Astrocyte (in vitro differentiated cells and primary cell): ENCODE results near the gene SND1. TPM values are rescaled to one million over a fixed set of nuclear protein-coding genes. Genes with fewer than 3 reads are reported as not detected.

Experiments used
- DNase-seq: peaks from one replicate; pipeline ENCODE4 v3.0.0-alpha.2; 2010; ENCODE audit warnings: low read depth
- FAIRE-seq: peaks from 2 replicates; lab custom pipeline; 2011; peaks lifted over from hg19 to GRCh38; lab: Jason Lieb, UNC
- H2AFZ ChIP-seq: 2 replicates; pipeline ENCODE4 v1.6.0; 2012; ENCODE audit warnings: low read depth, low read length, inconsistent platforms
- H3K27ac ChIP-seq: 2 replicates; pipeline ENCODE4 v1.5.1; 2011; ENCODE audit warnings: low read depth, low read length, inconsistent platforms
- H3K27me3 ChIP-seq: 2 replicates; pipeline ENCODE4 v1.6.0; 2011; ENCODE audit warnings: low read length, inconsistent platforms; ENCODE audit not compliant: insufficient read depth
- H3K36me3 ChIP-seq: 2 replicates; pipeline ENCODE4 v1.5.1; 2011; ENCODE audit warnings: low read length, inconsistent platforms; ENCODE audit not compliant: insufficient read depth
- H3K4me1 ChIP-seq: 2 replicates; pipeline ENCODE4 v1.5.1; 2011; ENCODE audit warnings: low read length, inconsistent platforms; ENCODE audit not compliant: insufficient read depth
- H3K4me2 ChIP-seq: 2 replicates; pipeline ENCODE4 v1.6.0; 2012; ENCODE audit warnings: low read length, inconsistent platforms
- H3K4me3 ChIP-seq: 2 replicates; pipeline ENCODE4 v1.5.1; 2011; ENCODE audit warnings: low read depth, mild to moderate bottlenecking, low read length, inconsistent platforms; ENCODE audit not compliant: insufficient read depth
- H3K79me2 ChIP-seq: 2 replicates; pipeline ENCODE4 v1.6.0; 2012; ENCODE audit warnings: mild to moderate bottlenecking, low read length, inconsistent platforms; ENCODE audit not compliant: insufficient read depth
- H3K9ac ChIP-seq: 2 replicates; pipeline ENCODE4 v1.6.0; 2012; ENCODE audit warnings: mild to moderate bottlenecking, low read length, inconsistent platforms
- H3K9me3 ChIP-seq: 2 replicates; pipeline ENCODE4 v1.5.1; 2012; ENCODE audit warnings: low read depth, mild to moderate bottlenecking, low read length, inconsistent platforms; ENCODE audit not compliant: insufficient read depth
- H4K20me1 ChIP-seq: 2 replicates; pipeline ENCODE4 v1.6.0; 2012; ENCODE audit warnings: low read length, inconsistent platforms; ENCODE audit not compliant: insufficient read depth
- H3K27ac Mint-ChIP-seq: one replicate; pipeline ENCODE4 v1.8.0; 2021; ENCODE audit warnings: mild to moderate bottlenecking, mixed read lengths; ENCODE audit not compliant: unreplicated experiment
- H3K27me3 Mint-ChIP-seq: one replicate; pipeline ENCODE4 v1.8.0; 2021; ENCODE audit warnings: low read depth, mixed read lengths; ENCODE audit not compliant: unreplicated experiment
- H3K36me3 Mint-ChIP-seq: one replicate; pipeline ENCODE4 v1.8.0; 2021; ENCODE audit warnings: low read depth, mixed read lengths; ENCODE audit not compliant: unreplicated experiment
- H3K4me1 Mint-ChIP-seq: one replicate; pipeline ENCODE4 v1.8.0; 2021; ENCODE audit warnings: low read depth, mixed read lengths; ENCODE audit not compliant: unreplicated experiment
- H3K4me3 Mint-ChIP-seq: one replicate; pipeline ENCODE4 v1.8.0; 2021; ENCODE audit warnings: mild to moderate bottlenecking, moderate library complexity, mixed read lengths; ENCODE audit not compliant: unreplicated experiment
- H3K9me3 Mint-ChIP-seq: one replicate; pipeline ENCODE4 v1.8.0; 2021; ENCODE audit warnings: mild to moderate bottlenecking, mixed read lengths; ENCODE audit not compliant: unreplicated experiment
- CTCF ChIP-seq: IDR thresholded peaks from 2 replicates; pipeline ENCODE4 v1.5.1; 2011; ENCODE audit warnings: low read depth, mild to moderate bottlenecking, inconsistent platforms, low read length, moderate library complexity; ENCODE audit not compliant: insufficient read depth
- EZH2 ChIP-seq: IDR thresholded peaks from 2 replicates; pipeline ENCODE4 v1.6.1; 2012; ENCODE audit warnings: mild to moderate bottlenecking, low read length, inconsistent platforms; ENCODE audit not compliant: insufficient read depth
- total RNA-seq: library from RNA; stranded (reverse); gene quantifications from 2 replicates; pipeline ENCODE4 v1.2.1, GENCODE V29; 2021

Gene SND1
- total RNA-seq, 1 donor from 2014 or later = 267 TPM

- H3K4me2 ChIP-seq = no peak overlapping the region
- H3K27me3 ChIP-seq = peaks cover 4% of the 10 kb centered on the region
- peaks cover 8% of the 10 kb centered on the region for H3K4me1 ChIP-seq
- H3K4me3 ChIP-seq = no peak overlapping the region
- H3K27ac Mint-ChIP-seq = no peak overlapping the region
- no peak overlapping the region for H3K4me3 Mint-ChIP-seq
- no peaks in the 10 kb centered on the region for H3K9me3 ChIP-seq
- H3K9ac ChIP-seq = no peak overlapping the region
- peaks cover 9% of the 10 kb centered on the region for H3K4me1 Mint-ChIP-seq
- H3K27me3 Mint-ChIP-seq = no peaks in the 10 kb centered on the region
- FAIRE-seq = no peak
- no peak overlapping the region for H2AFZ ChIP-seq
- TF ChIP-seq EZH2 = no peak
- TF ChIP-seq CTCF = no peak
- peaks cover 5% of the 10 kb centered on the region for H3K9me3 Mint-ChIP-seq
- H3K36me3 ChIP-seq = no peaks in the 10 kb centered on the region
- H3K27ac ChIP-seq = no peak overlapping the region
- DNase-seq = no peak
- H3K79me2 ChIP-seq = no peaks in the 10 kb centered on the region
- H4K20me1 ChIP-seq = no peaks in the 10 kb centered on the region
- H3K36me3 Mint-ChIP-seq = no peaks in the 10 kb centered on the region
These were observed 16.2 kb upstream of the SND1 start for GRCh38 chr7:127635659-127636285.

- Histone ChIP-seq H3K4me1 (peaks cover 8% of the 10 kb centered on the region), H3K4me3 (no peak overlapping the region), H3K36me3 (no peaks in the 10 kb centered on the region), H3K27me3 (peaks cover 4% of the 10 kb centered on the region), H2AFZ (no peak overlapping the region), H3K79me2 (no peaks in the 10 kb centered on the region), H3K4me2 (no peak overlapping the region), H3K9me3 (no peaks in the 10 kb centered on the region), H4K20me1 (no peaks in the 10 kb centered on the region), H3K27ac (no peak overlapping the region), H3K9ac (no peak overlapping the region)
- Mint-ChIP-seq H3K4me3 (no peak overlapping the region), H3K27ac (no peak overlapping the region), H3K27me3 (no peaks in the 10 kb centered on the region), H3K9me3 (peaks cover 5% of the 10 kb centered on the region), H3K4me1 (peaks cover 10% of the 10 kb centered on the region), H3K36me3 (no peaks in the 10 kb centered on the region)
- TF ChIP-seq EZH2 (no peak), CTCF (no peak)
- DNase-seq (no peak), FAIRE-seq (no peak)
These were observed 13.8 kb upstream of the SND1 start for GRCh38 chr7:127638197-127638596.

- H2AFZ ChIP-seq = no peak overlapping the region
- TF ChIP-seq EZH2 (no peak), CTCF (no peak)
- no peaks in the 10 kb centered on the region for H3K36me3 ChIP-seq
- no peaks in the 10 kb centered on the region for H3K36me3 Mint-ChIP-seq
- no peak overlapping the region for H3K4me3 ChIP-seq
- DNase-seq (no peak), FAIRE-seq (no peak)
- H3K4me3 Mint-ChIP-seq = no peak overlapping the region
- H3K27me3 ChIP-seq = no peaks in the 10 kb centered on the region
- no peaks in the 10 kb centered on the region for H3K9me3 Mint-ChIP-seq
- H4K20me1 ChIP-seq = no peaks in the 10 kb centered on the region
- H3K4me1 Mint-ChIP-seq = peaks cover 14% of the 10 kb centered on the region
- peak overlapping the region; percentile 30 for H3K27ac Mint-ChIP-seq
- no peaks in the 10 kb centered on the region for H3K4me1 ChIP-seq
- H3K27me3 Mint-ChIP-seq = no peaks in the 10 kb centered on the region
- no peak overlapping the region for H3K27ac ChIP-seq
- H3K79me2 ChIP-seq = no peaks in the 10 kb centered on the region
- H3K9ac ChIP-seq = no peak overlapping the region
- no peak overlapping the region for H3K4me2 ChIP-seq
- no peaks in the 10 kb centered on the region for H3K9me3 ChIP-seq
These were observed 7.5 kb upstream of the SND1 start for GRCh38 chr7:127644484-127644883.
